Muscle of leg (tissue), 11 donors: ENCODE results near the gene ADTRP. TPM values are rescaled to one million over a fixed set of nuclear protein-coding genes. Genes with fewer than 3 reads are reported as not detected.

Experiments
- DNase-seq: peaks from one replicate; pipeline ENCODE4 v3.0.0; 2013
- H3K27ac ChIP-seq: one replicate; pipeline ENCODE4 v1.5.1; 2013; ENCODE audit warnings: mild to moderate bottlenecking, low read length, control low read depth
- H3K27me3 ChIP-seq: one replicate; pipeline ENCODE4 v1.6.1; 2013; ENCODE audit warnings: low read length; ENCODE audit not compliant: control insufficient read depth, insufficient read depth
- H3K36me3 ChIP-seq: one replicate; pipeline ENCODE4 v1.6.1; 2013; ENCODE audit warnings: low read length; ENCODE audit not compliant: control insufficient read depth, insufficient read depth
- H3K4me1 ChIP-seq: one replicate; pipeline ENCODE4 v1.6.1; 2013; ENCODE audit warnings: low read length; ENCODE audit not compliant: control insufficient read depth, insufficient read depth
- H3K4me3 ChIP-seq: one replicate; pipeline ENCODE4 v1.5.1; 2013; ENCODE audit warnings: low read length, control low read depth
- H3K9me3 ChIP-seq: replicated peaks from 2 replicates; pipeline ENCODE4 v1.6.1; 2013; ENCODE audit warnings: low read depth, low read length; ENCODE audit not compliant: control insufficient read depth
- WGBS: methylation state at CpG from one replicate; pipeline ENCODE4 v1.1.5; 2013; ENCODE audit warnings: missing lambda C conversion rate; ENCODE audit not compliant: insufficient coverage; 5-methylcytosine and 5-hydroxymethylcytosine counted together
- polyA plus RNA-seq, 8 donors: library from polyadenylated mRNA; unstranded; fragments of 120-200 nt; gene quantifications; one replicate each; pipeline versions ENCODE4 v1.2.1 to v1.2.3, GENCODE V29; 2013; ENCODE audit warnings: inconsistent platforms in 1 of 8, low replicate concordance in 1 of 8; ENCODE audit not compliant: insufficient read length in 8 of 8, insufficient read depth in 1 of 8
- total RNA-seq: library from RNA; stranded (reverse); fragments of 120-200 nt; gene quantifications from one replicate; pipeline ENCODE4 v1.2.4, GENCODE V29; 2013

Gene ADTRP
- total and polyA plus RNA-seq, 9 donors, result 0.12 to 2.3 (median 0.71) TPM

DNA sequence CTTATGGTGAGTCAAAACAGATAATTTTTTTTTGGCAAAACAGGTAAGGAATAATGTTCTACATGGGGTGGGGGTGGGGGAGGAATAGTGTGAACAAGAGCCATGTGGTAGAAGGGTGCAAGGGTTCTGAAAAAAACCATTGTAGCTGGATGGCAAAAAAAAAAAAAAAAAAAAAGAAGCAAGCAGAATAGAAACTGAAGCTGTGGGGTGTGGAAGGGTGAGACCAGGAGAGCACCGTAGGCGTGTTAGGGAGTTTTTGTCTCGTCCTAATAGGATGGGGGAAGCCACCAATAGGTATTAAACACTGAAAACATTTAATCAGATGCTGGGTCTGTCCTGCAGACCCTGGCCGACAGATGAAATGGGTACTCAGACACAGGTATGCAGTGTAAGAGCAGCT, 110.1 kb downstream of the ADTRP start:
- Histone ChIP-seq H3K4me3 (no peak overlapping the region), H3K36me3 (no peaks in the 10 kb centered on the region), H3K27ac (no peak overlapping the region), H3K4me1 (no peaks in the 10 kb centered on the region), H3K27me3 (no peaks in the 10 kb centered on the region), H3K9me3 (peaks cover 1% of the 10 kb centered on the region)
- no peak for DNase-seq
- WGBS, result 83% methylated on average over 1 of the region's 4 CpGs

DNA sequence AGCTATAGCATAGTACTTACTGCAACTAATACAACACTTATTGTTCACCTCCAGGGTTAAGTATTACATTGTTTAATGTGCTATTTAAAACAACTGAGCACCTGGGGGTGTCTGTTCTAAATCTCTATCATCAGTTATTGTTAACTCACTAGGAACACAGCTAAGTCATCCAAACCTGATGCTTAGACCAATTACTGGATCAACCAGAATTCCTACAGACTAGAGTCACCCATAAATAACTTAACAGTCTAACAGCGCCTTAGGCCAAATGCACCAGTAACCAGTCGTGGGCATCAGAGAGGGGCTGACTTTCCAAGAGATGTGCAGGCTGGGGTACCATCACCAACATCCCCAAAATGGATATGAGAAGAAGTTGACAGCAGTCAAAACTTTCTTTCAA, 110.7 kb downstream of the ADTRP start:
- H3K27ac ChIP-seq, result no peak overlapping the region
- H3K4me1 ChIP-seq, result no peaks in the 10 kb centered on the region
- peaks cover 4% of the 10 kb centered on the region for H3K9me3 ChIP-seq
- H3K27me3 ChIP-seq, result no peaks in the 10 kb centered on the region
- no peak for DNase-seq
- no peak overlapping the region for H3K4me3 ChIP-seq
- WGBS, result no CpG with 5 or more reads among the region's 2 CpGs
- no peaks in the 10 kb centered on the region for H3K36me3 ChIP-seq

DNA sequence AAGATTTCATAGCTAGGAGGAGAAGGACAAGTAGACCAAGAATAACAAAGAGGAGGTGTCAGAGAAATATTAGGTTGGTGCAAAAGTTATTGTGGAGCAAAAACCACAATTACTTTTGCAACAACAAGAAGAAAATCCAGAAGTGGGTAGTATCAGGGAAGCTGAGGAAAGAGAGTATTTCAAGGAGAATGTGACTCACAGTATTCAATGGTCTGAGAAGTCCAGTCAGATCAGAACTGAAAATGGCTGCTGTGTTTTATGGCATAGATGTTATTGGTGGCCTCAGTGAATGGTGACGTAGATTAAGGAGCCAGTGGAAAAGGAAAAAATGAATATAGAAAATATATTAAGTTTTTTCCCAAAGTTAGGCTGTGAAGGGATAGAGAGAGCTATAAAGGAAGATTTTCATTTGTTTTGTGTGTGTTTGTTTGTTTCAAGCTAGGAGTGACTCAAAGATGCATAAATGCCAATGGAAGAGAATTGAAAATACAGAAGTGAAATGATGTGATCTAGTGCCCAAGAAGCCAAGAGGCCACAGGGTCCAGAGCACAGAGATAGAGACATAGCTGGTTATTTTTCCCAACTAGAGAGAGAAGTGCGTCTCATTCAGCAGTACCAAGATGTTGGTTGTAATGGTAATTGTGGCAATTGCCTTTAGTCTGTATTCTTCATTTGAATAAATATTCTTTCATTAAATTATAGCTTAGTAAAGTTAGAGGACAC, 112.8 kb downstream of the ADTRP start:
- Histone ChIP-seq H3K27me3 (no peaks in the 10 kb centered on the region), H3K27ac (no peak overlapping the region), H3K4me3 (no peak overlapping the region), H3K9me3 (peaks cover 4% of the 10 kb centered on the region), H3K4me1 (no peaks in the 10 kb centered on the region), H3K36me3 (no peaks in the 10 kb centered on the region)
- DNase-seq, result no peak
- 86% methylated on average over 1 of the region's 2 CpGs for WGBS

Other genes starting within 250 kb of the ADTRP start
- 3.9 TPM for gene TMEM170B, start 241.1 kb downstream of the ADTRP start, total RNA-seq
- gene TMEM170B, start 241.1 kb downstream of the ADTRP start, polyA plus RNA-seq, result 1 to 10 TPM; 3.7 to 6.1 (median 4.9) TPM
- gene HIVEP1, start 233.5 kb upstream of the ADTRP start, total RNA-seq, result 17.1 TPM
- gene HIVEP1, start 233.5 kb upstream of the ADTRP start, polyA plus RNA-seq, result 10 to 100 TPM; 16.7 to 27.8 (median 21.4) TPM